ENCODE measurements around the gene MYO7B. TPM values are rescaled to one million over a fixed set of nuclear protein-coding genes. Genes with fewer than 3 reads are reported as not detected.
A peak's percentile ranks its signal among the peaks of the same experiment; 100 is the strongest.

The MYO7B gene
- total RNA-seq, 1 donor = under 0.01 TPM

DNA sequence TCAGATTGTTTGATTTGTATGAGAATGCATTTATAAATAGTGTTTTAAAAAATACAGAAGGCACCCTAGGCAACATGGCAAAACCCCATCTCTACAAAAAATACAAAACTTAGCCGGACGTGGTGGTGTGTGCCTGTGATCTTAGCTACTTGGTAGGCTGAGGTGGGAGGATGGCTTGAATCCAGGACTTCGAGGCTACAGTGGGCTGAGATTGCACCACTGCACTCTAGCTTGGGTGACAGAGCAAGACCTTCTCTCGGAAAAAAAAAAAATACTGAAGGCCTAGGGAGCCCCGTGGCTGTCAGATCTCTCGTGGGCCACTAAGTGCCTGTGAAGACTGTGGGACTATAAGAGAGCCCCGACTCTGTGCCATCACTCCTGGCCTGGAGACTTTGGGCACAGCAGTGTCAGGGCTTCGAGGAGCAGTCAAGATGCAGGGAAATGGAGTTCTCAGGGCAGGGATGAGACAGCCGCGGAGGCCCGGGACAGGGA is 40.5 kb downstream of the MYO7B start:
- H4K20me1 ChIP-seq (ENCODE audit: insufficient read depth, low read length) = no peaks in the 10 kb centered on the region
- H3K27ac ChIP-seq (ENCODE audit: low read depth, low read length) = peak overlapping the region; percentile 85
- TF ChIP-seq, protein P1, sequence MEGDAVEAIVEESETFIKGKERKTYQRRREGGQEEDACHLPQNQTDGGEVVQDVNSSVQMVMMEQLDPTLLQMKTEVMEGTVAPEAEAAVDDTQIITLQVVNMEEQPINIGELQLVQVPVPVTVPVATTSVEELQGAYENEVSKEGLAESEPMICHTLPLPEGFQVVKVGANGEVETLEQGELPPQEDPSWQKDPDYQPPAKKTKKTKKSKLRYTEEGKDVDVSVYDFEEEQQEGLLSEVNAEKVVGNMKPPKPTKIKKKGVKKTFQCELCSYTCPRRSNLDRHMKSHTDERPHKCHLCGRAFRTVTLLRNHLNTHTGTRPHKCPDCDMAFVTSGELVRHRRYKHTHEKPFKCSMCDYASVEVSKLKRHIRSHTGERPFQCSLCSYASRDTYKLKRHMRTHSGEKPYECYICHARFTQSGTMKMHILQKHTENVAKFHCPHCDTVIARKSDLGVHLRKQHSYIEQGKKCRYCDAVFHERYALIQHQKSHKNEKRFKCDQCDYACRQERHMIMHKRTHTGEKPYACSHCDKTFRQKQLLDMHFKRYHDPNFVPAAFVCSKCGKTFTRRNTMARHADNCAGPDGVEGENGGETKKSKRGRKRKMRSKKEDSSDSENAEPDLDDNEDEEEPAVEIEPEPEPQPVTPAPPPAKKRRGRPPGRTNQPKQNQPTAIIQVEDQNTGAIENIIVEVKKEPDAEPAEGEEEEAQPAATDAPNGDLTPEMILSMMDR (IDR thresholded peaks at IDR 0.05; ENCODE audit: extremely low read depth, low read depth, low read length) = no peak
- no peaks in the 10 kb centered on the region for H3K79me2 ChIP-seq (ENCODE audit: insufficient read depth, low read length)
- no peaks in the 10 kb centered on the region for H3K9me3 ChIP-seq (ENCODE audit: low read depth, low read length)
- H3K36me3 ChIP-seq (ENCODE audit: insufficient read depth, low read length) = no peaks in the 10 kb centered on the region
- peak overlapping the region; percentile 75 for H3K4me2 ChIP-seq (ENCODE audit: insufficient read depth, low read length)
- no peaks in the 10 kb centered on the region for H3K27me3 ChIP-seq (ENCODE audit: insufficient read depth, low read length)
- peak overlapping the region; percentile 20 for H3K4me3 ChIP-seq (ENCODE audit: insufficient read depth, low read length)
- DNase-seq (ENCODE audit: insufficient read length, low spot score, missing footprints) = no peak
- peak overlapping the region; percentile 83 for H2AFZ ChIP-seq (ENCODE audit: low read length)
- H3K4me1 ChIP-seq (ENCODE audit: insufficient read depth, low read length) = peaks cover 17% of the 10 kb centered on the region

DNA sequence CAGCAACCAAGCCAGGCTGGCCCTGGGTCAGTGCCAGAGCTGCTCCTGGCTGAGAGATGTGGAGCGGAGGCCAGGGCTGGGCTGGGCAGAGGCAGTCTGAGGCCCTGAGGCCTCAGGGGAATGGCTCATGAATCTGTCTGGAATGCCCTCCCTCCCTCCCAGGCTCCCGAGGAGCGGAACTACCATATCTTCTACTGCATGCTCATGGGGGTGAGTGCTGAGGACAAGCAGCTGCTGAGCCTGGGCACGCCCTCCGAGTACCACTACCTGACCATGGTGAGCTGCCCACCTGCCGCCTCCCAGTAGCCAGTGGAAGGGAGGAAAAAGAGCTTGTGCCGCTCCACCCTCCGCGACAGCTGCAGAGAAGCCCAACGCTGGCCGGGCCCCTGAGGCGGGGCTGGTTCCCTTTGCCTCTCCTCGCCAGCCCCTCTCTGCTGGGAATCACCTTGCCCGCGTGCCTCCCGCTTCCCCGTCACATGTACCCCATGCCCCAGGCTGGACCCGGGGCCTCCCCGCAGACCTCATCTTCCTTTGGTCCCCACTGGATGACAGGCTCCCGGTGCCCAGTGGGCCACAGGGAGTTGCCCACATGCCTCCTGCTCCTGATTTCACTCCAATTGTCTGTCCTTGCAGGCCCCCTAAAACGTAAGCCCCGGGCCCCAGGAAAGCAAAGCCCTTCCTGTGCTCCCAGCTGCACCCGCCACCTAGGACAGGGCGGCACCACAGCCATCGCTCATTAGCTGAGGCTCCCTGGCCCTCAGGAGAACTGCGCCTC is 41.1 kb downstream of the MYO7B start:
- Histone ChIP-seq H3K79me2 (ENCODE audit: insufficient read depth, low read length) (no peaks in the 10 kb centered on the region), H4K20me1 (ENCODE audit: insufficient read depth, low read length) (no peaks in the 10 kb centered on the region), H2AFZ (ENCODE audit: low read length) (peak overlapping the region; percentile 83), H3K36me3 (ENCODE audit: insufficient read depth, low read length) (no peaks in the 10 kb centered on the region), H3K4me3 (ENCODE audit: insufficient read depth, low read length) (peak overlapping the region; percentile 20), H3K27me3 (ENCODE audit: insufficient read depth, low read length) (no peaks in the 10 kb centered on the region), H3K4me1 (ENCODE audit: insufficient read depth, low read length) (peaks cover 16% of the 10 kb centered on the region), H3K27ac (ENCODE audit: low read depth, low read length) (peak overlapping the region; percentile 85), H3K9me3 (ENCODE audit: low read depth, low read length) (no peaks in the 10 kb centered on the region), H3K4me2 (ENCODE audit: insufficient read depth, low read length) (peak overlapping the region; percentile 75)
- TF ChIP-seq, protein P1 (IDR thresholded peaks at IDR 0.05; ENCODE audit: extremely low read depth, low read depth, low read length) = no peak
- DNase-seq (ENCODE audit: insufficient read length, low spot score, missing footprints) = peak; percentile 99

DNA sequence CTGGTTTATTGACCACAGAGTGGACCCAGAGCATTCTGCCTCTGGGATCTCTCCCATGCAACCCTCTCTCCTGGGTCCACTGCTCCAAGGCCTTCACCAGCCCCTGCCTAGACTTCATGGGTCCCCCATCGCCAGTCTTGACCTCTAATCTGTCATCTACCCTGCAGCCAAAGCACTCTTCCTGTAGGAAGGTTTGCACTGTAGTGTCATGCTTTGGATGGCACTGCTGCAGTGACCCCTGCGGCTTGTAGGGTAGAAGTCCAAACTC is 41.7 kb downstream of the MYO7B start:
- TF ChIP-seq, protein P1 (IDR thresholded peaks at IDR 0.05; ENCODE audit: extremely low read depth, low read depth, low read length) = no peak
- no peak overlapping the region for H2AFZ ChIP-seq (ENCODE audit: low read length)
- no peaks in the 10 kb centered on the region for H3K9me3 ChIP-seq (ENCODE audit: low read depth, low read length)
- H4K20me1 ChIP-seq (ENCODE audit: insufficient read depth, low read length) = no peaks in the 10 kb centered on the region
- H3K4me3 ChIP-seq (ENCODE audit: insufficient read depth, low read length) = no peak overlapping the region
- H3K4me1 ChIP-seq (ENCODE audit: insufficient read depth, low read length) = peaks cover 16% of the 10 kb centered on the region
- H3K79me2 ChIP-seq (ENCODE audit: insufficient read depth, low read length) = no peaks in the 10 kb centered on the region
- peaks cover under 1% of the 10 kb centered on the region for H3K27me3 ChIP-seq (ENCODE audit: insufficient read depth, low read length)
- no peaks in the 10 kb centered on the region for H3K36me3 ChIP-seq (ENCODE audit: insufficient read depth, low read length)
- H3K4me2 ChIP-seq (ENCODE audit: insufficient read depth, low read length) = no peak overlapping the region
- H3K27ac ChIP-seq (ENCODE audit: low read depth, low read length) = no peak overlapping the region
- no peak for DNase-seq (ENCODE audit: insufficient read length, low spot score, missing footprints)

DNA sequence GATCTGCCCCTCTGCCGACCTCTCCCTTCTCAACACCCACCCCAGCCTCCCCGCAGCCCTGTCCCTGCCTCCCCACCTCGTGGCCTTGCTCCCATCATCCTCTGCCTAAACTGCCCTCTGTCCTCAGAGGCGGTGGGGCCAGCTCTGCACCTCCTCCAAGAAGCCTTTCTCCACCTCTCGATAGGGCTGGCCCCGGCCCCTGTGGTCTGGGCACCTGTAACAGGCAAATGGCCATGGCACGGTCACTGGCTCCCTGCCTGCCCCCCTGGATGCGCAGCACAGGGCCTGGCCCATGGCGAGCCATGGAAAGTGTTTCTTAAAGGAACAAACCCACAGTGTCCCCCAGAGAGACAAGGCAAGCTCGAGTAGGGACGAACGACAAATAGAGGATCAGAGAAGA is 42.0 kb downstream of the MYO7B start:
- H3K4me1 ChIP-seq (ENCODE audit: insufficient read depth, low read length) = peaks cover 16% of the 10 kb centered on the region
- H3K27me3 ChIP-seq (ENCODE audit: insufficient read depth, low read length) = peaks cover 3% of the 10 kb centered on the region
- H3K79me2 ChIP-seq (ENCODE audit: insufficient read depth, low read length) = no peaks in the 10 kb centered on the region
- no peak for DNase-seq (ENCODE audit: insufficient read length, low spot score, missing footprints)
- H2AFZ ChIP-seq (ENCODE audit: low read length) = no peak overlapping the region
- H3K4me3 ChIP-seq (ENCODE audit: insufficient read depth, low read length) = no peak overlapping the region
- no peaks in the 10 kb centered on the region for H4K20me1 ChIP-seq (ENCODE audit: insufficient read depth, low read length)
- TF ChIP-seq, protein P1 (IDR thresholded peaks at IDR 0.05; ENCODE audit: extremely low read depth, low read depth, low read length) = no peak
- H3K4me2 ChIP-seq (ENCODE audit: insufficient read depth, low read length) = no peak overlapping the region
- H3K36me3 ChIP-seq (ENCODE audit: insufficient read depth, low read length) = no peaks in the 10 kb centered on the region
- no peak overlapping the region for H3K27ac ChIP-seq (ENCODE audit: low read depth, low read length)
- H3K9me3 ChIP-seq (ENCODE audit: low read depth, low read length) = no peaks in the 10 kb centered on the region
